Endothelial cell of umbilical vein (primary cell): ENCODE results near the gene BCS1L. TPM values are rescaled to one million over a fixed set of nuclear protein-coding genes. Genes with fewer than 3 reads are reported as not detected.

Experiments
- BruUV-seq: library from RNA; stranded (reverse); fragments of 400-500 nt; replicated peaks from 2 replicates; lab custom pipeline; 2021; lab: Mats Ljungman, UMichigan
- CTCF ChIA-PET: fragments of 300-600, 350-600 bp; sonication (Branson Sonifier 250); formaldehyde crosslinking; loops from one replicate; lab custom pipeline; 2021; ENCODE audit warnings: antibody characterized with exemption, inconsistent platforms; lab: Charles Lee
- POLR2A ChIA-PET: fragments of 300-600, 350-600 bp; sonication (Branson Sonifier 250); formaldehyde crosslinking; loops from one replicate; lab custom pipeline; 2021; ENCODE audit warnings: antibody characterized with exemption, inconsistent platforms; lab: Charles Lee
- DNase-seq: peaks from one replicate; pipeline ENCODE4 v3.0.0-alpha.2; 2011; ENCODE audit warnings: low read depth, low spot score
- FAIRE-seq: peaks from 2 replicates; lab custom pipeline; 2011; peaks lifted over from hg19 to GRCh38; lab: Jason Lieb, UNC
- H2AFZ ChIP-seq: 2 replicates; pipeline ENCODE4 v1.6.0; 2012; ENCODE audit warnings: low read depth, low read length, control low read depth, inconsistent platforms
- H3K27ac ChIP-seq: 2 replicates; pipeline ENCODE4 v1.5.1; 2011; ENCODE audit warnings: low read depth, mild to moderate bottlenecking, control low read depth, low read length, moderate library complexity; ENCODE audit not compliant: insufficient read depth
- H3K27me3 ChIP-seq, 2 experiments: 2 replicates each; pipeline versions ENCODE4 v1.6.0 to v1.6.1; 2011; ENCODE audit warnings: low read length in 2 of 2, mixed read lengths in 1 of 2; ENCODE audit not compliant: control insufficient read depth in 2 of 2, insufficient read depth in 2 of 2
- H3K36me3 ChIP-seq, 2 experiments: 2 replicates in 1 of 2; 3 replicates in 1 of 2; pipeline ENCODE4 v1.5.1; 2011; ENCODE audit warnings: low read length in 2 of 2, mild to moderate bottlenecking in 1 of 2, moderate library complexity in 1 of 2; ENCODE audit not compliant: control insufficient read depth in 2 of 2, insufficient read depth in 2 of 2; ENCODE audit errors: extremely low read depth in 1 of 2
- H3K4me1 ChIP-seq: 3 replicates; pipeline ENCODE4 v1.5.1; 2011; ENCODE audit warnings: mild to moderate bottlenecking, low read length; ENCODE audit not compliant: control insufficient read depth, insufficient read depth; ENCODE audit errors: extremely low read depth
- H3K4me2 ChIP-seq: 2 replicates; pipeline ENCODE4 v1.6.1; 2011; ENCODE audit warnings: low read length, control low read depth, mixed read lengths; ENCODE audit not compliant: insufficient read depth
- H3K4me3 ChIP-seq, 3 experiments: fragments of 200-600 bp in 1 of 3; sonication (generic), shearing (Covaris generic) in 1 of 3; replicated peaks in 1 of 3; 2 replicates each; pipeline ENCODE4 v1.5.1; 2011 to 2016; ENCODE audit warnings: control low read depth in 3 of 3, low read length in 3 of 3, mild to moderate bottlenecking in 2 of 3, inconsistent platforms in 1 of 3, low read depth in 1 of 3, moderate library complexity in 1 of 3; ENCODE audit not compliant: insufficient read depth in 1 of 3
- H3K79me2 ChIP-seq: 2 replicates; pipeline ENCODE4 v1.6.0; 2012; ENCODE audit warnings: low read length, inconsistent platforms; ENCODE audit not compliant: control insufficient read depth, insufficient read depth
- H3K9ac ChIP-seq: replicated peaks from 2 replicates; pipeline ENCODE3; 2011; ENCODE audit warnings: low read length, control low read depth; ENCODE audit not compliant: insufficient read depth; ENCODE audit errors: extremely low read depth
- H3K9me1 ChIP-seq: replicated peaks from 3 replicates; pipeline ENCODE4 v1.6.0; 2011; ENCODE audit warnings: mild to moderate bottlenecking, low read length; ENCODE audit not compliant: control insufficient read depth, insufficient read depth; ENCODE audit errors: extremely low read depth
- H3K9me3 ChIP-seq: replicated peaks from 2 replicates; pipeline ENCODE4 v1.5.1; 2012; ENCODE audit warnings: low read length, inconsistent platforms; ENCODE audit not compliant: control insufficient read depth, insufficient read depth
- H4K20me1 ChIP-seq: replicated peaks from 2 replicates; pipeline ENCODE3; 2011; ENCODE audit warnings: mild to moderate bottlenecking, low read length; ENCODE audit not compliant: control insufficient read depth, insufficient read depth; ENCODE audit errors: extremely low read depth
- EZH2 ChIP-seq: IDR thresholded peaks from 2 replicates; pipeline ENCODE4 v1.6.1; 2012; ENCODE audit warnings: borderline replicate concordance, low read depth, mild to moderate bottlenecking, moderate library complexity, low read length, inconsistent platforms; ENCODE audit not compliant: severe bottlenecking
- FOS ChIP-seq: IDR thresholded peaks from 2 replicates; pipeline ENCODE4 v1.6.1; 2011; ENCODE audit warnings: mild to moderate bottlenecking, low read length, moderate library complexity, borderline replicate concordance; ENCODE audit not compliant: insufficient read depth
- GATA2 ChIP-seq: IDR thresholded peaks from 2 replicates; pipeline ENCODE4 v1.7.0; 2011; ENCODE audit warnings: low read depth, mild to moderate bottlenecking, moderate library complexity, mixed read lengths, low read length; ENCODE audit not compliant: insufficient read length, insufficient read depth
- JUN ChIP-seq: IDR thresholded peaks from 2 replicates; pipeline ENCODE4 v1.6.1; 2011; ENCODE audit warnings: borderline replicate concordance, low read depth; ENCODE audit not compliant: insufficient read length, insufficient read depth
- MYC ChIP-seq: IDR thresholded peaks from one replicate; pipeline ENCODE4 v1.6.1; 2011; ENCODE audit warnings: mild to moderate bottlenecking, low read depth, low read length
- POLR2A ChIP-seq: IDR thresholded peaks from 2 replicates; pipeline ENCODE4 v1.6.1; 2012; ENCODE audit warnings: low read depth, mild to moderate bottlenecking, control low read depth, low read length
- POLR2AphosphoS5 ChIP-seq: IDR thresholded peaks from 2 replicates; pipeline ENCODE4 v1.6.1; 2012; ENCODE audit warnings: low read depth, mild to moderate bottlenecking, control low read depth, low read length, moderate library complexity; ENCODE audit not compliant: insufficient read depth
- dilution Hi-C: fragments of 300-500 bp; cut with MboI; formaldehyde crosslinking; loops from one replicate; pipeline ENCODE4 v1.15.0; 2019; ENCODE audit warnings: low sequenced_read_pairs; ENCODE audit not compliant: extremely low pct_ligation_motif_present
- intact Hi-C: fragments of 100-400 bp; cut with micrococcal nuclease; formaldehyde crosslinking; loops from one replicate; pipeline ENCODE4 v1.10.0; 2022
- polyA plus RNA-seq, 4 experiments: library from polyadenylated mRNA; depleted of rRNA in 3 of 4; stranded (reverse) in 3 of 4; unstranded in 1 of 4; fragments of >200 nt; gene quantifications; 2 replicates each; pipeline versions ENCODE4 v1.2.1 to v1.2.3, GENCODE V29; 2011 to 2012; ENCODE audit warnings: missing spikeins in 1 of 4
- total RNA-seq: library from RNA; stranded (reverse); gene quantifications from 2 replicates; pipeline ENCODE4 v1.2.3, GENCODE V29; 2021
- TF ChIP-seq, protein P1 (sequence below): IDR thresholded peaks from 2 replicates; pipeline ENCODE4 v1.6.1; 2011; ENCODE audit not compliant: insufficient read depth, insufficient read length
- TF ChIP-seq, protein P2 (sequence below), 2 donors: IDR thresholded peaks; 1 replicate in 1 of 2; 2 replicates in 1 of 2; pipeline ENCODE4 v1.5.1; 2011; ENCODE audit warnings: low read length in 2 of 2, mild to moderate bottlenecking in 2 of 2, moderate library complexity in 2 of 2, control low read depth in 1 of 2, inconsistent platforms in 1 of 2, low read depth in 1 of 2; ENCODE audit not compliant: insufficient read depth in 1 of 2; ENCODE audit errors: extremely low read depth in 1 of 2

The BCS1L gene
- total and polyA plus RNA-seq, 2 donors (not counting 3 experiments of a cell fraction or from before 2014, with no cell fraction given) = 57.4 to 70.3 TPM

DNA sequence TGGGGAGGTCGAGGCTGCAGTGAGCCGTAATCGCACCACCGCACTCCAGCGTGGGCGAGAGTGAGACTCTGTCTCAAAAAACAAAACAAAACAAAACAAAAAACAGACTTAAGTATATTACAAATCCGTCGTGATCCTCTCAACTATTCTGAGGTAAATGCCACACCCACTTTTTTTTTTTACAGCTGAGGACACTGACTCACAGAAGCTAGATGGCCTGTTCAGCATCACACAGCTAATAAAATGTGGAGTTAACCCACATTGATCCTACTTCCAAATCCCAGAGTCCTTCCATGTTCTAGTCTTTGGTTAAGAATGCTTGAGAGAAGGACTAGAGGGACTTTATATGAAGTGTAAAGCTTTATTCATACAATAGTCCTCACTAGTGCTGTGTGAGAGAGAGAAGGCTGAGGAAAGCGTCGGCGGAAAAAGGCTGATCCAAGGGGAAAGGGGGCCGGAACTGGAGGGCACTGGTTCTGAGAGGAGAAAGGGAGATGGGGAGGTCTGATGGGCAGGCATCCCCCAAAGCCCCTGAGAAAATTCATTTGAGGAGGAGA is 11.7 kb downstream of the BCS1L start:
- no peaks in the 10 kb centered on the region for H4K20me1 ChIP-seq
- H3K9me3 ChIP-seq = no peaks in the 10 kb centered on the region
- BruUV-seq = TSS peak; percentile 52
- peak overlapping the region; percentile 54 to 87 (median 82) for H3K4me3 ChIP-seq
- H3K4me2 ChIP-seq = peak overlapping the region; percentile 94
- peaks cover 9 to 10% of the 10 kb centered on the region in 2 experiments for H3K36me3 ChIP-seq
- intact Hi-C loops (loop anchor here (1.0 kb wide), 1 partner anchor 39 kb away; the partner anchor contains the start of gene TTLL4), dilution Hi-C loops (no loop called here)
- peak overlapping the region; percentile 93 for H2AFZ ChIP-seq
- no peaks in the 10 kb centered on the region for H3K27me3 ChIP-seq
- ChIA-PET POLR2A (interaction anchor here (0.6 to 1.8 kb wide), 3 partner anchors 12 to 257 kb away, joined by 4 to 5 read pairs (median 5); partner anchors contain the start of genes BCS1L and ZNF142), CTCF (interaction anchor here (0.6 to 5.4 kb wide), 7 partner anchors 12 to 179 kb away, joined by 3 to 36 read pairs (median 7); partner anchors contain the start of genes BCS1L, TTLL4 and ZNF142)
- peak overlapping the region; percentile 79 for H3K27ac ChIP-seq
- DNase-seq (peak; percentile 17), FAIRE-seq (peak; percentile 48)
- peaks cover 16% of the 10 kb centered on the region for H3K4me1 ChIP-seq
- H3K9ac ChIP-seq = peak overlapping the region; percentile 91
- no peaks in the 10 kb centered on the region for H3K9me1 ChIP-seq
- peaks cover 17% of the 10 kb centered on the region for H3K79me2 ChIP-seq
- TF ChIP-seq JUN (no peak), GATA2 (no peak), POLR2AphosphoS5 (no peak), EZH2 (no peak), POLR2A (no peak), MYC (no peak), FOS (no peak)
- TF ChIP-seq, protein P1, sequence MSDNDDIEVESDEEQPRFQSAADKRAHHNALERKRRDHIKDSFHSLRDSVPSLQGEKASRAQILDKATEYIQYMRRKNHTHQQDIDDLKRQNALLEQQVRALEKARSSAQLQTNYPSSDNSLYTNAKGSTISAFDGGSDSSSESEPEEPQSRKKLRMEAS = no peak
- TF ChIP-seq, protein P2, sequence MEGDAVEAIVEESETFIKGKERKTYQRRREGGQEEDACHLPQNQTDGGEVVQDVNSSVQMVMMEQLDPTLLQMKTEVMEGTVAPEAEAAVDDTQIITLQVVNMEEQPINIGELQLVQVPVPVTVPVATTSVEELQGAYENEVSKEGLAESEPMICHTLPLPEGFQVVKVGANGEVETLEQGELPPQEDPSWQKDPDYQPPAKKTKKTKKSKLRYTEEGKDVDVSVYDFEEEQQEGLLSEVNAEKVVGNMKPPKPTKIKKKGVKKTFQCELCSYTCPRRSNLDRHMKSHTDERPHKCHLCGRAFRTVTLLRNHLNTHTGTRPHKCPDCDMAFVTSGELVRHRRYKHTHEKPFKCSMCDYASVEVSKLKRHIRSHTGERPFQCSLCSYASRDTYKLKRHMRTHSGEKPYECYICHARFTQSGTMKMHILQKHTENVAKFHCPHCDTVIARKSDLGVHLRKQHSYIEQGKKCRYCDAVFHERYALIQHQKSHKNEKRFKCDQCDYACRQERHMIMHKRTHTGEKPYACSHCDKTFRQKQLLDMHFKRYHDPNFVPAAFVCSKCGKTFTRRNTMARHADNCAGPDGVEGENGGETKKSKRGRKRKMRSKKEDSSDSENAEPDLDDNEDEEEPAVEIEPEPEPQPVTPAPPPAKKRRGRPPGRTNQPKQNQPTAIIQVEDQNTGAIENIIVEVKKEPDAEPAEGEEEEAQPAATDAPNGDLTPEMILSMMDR (IDR thresholded peaks at IDR 0.05; ENCODE audit: extremely low read depth in 1 of 2, insufficient read depth in 1 of 2, low read depth in 1 of 2, low read length in 2 of 2) = no peak
